K562 (cell line): Measurements from ENCODE around the gene ERGIC1. TPM values are rescaled to one million over a fixed set of nuclear protein-coding genes. Genes with fewer than 3 reads are reported as not detected.

Source experiments
- ATAC-seq: fragments of 200-7000 bp; cut with Tn5 transposase; 3 replicates; pipeline ENCODE4 v1.9.1; 2020; ENCODE audit warnings: moderate library complexity
- BruUV-seq: library from RNA; stranded (reverse); fragments of 400-500 nt; replicated peaks from 2 replicates; lab custom pipeline; 2021; lab: Mats Ljungman, UMichigan
- CTCF ChIA-PET: fragments of 300-600 bp; formaldehyde crosslinking; extraction: SDS; loops from one replicate; lab custom pipeline; 2021; ENCODE audit warnings: low intra/inter-chr PET ratio; lab: Yijun Ruan, JAX
- POLR2A ChIA-PET: fragments of 300-600, 350-650 bp; sonication (Branson Sonifier 250); formaldehyde crosslinking; extraction: SDS; loops from one replicate; lab custom pipeline; 2021; ENCODE audit warnings: antibody characterized with exemption, inconsistent platforms; lab: Yijun Ruan, JAX
- DNase-seq, 4 experiments: peaks; one replicate each; pipeline versions ENCODE4 v3.0.0 to v3.0.0-alpha.2; 2011 to 2018; ENCODE audit warnings: low spot score in 3 of 4, mixed read lengths in 3 of 4; ENCODE audit errors: extremely low read depth in 1 of 4
- FAIRE-seq: peaks from 2 replicates; lab custom pipeline; 2011; peaks lifted over from hg19 to GRCh38; lab: Jason Lieb, UNC
- H2AFZ ChIP-seq: 2 replicates; pipeline ENCODE4 v1.6.0; 2011; ENCODE audit warnings: low read depth, low read length, control low read depth, inconsistent platforms
- H3K27ac ChIP-seq: fragments of 200-600 bp; 3 replicates; pipeline ENCODE4 v1.8.0; 2011; ENCODE audit warnings: low read depth, mild to moderate bottlenecking, control low read depth, inconsistent platforms, low read length, moderate library complexity, mixed read lengths; ENCODE audit errors: extremely low read depth
- H3K27me3 ChIP-seq, 2 experiments: fragments of 300-600 bp in 1 of 2; 2 replicates in 1 of 2; 3 replicates in 1 of 2; pipeline versions ENCODE4 v1.6.0 to v1.8.0; 2011; ENCODE audit warnings: inconsistent platforms in 2 of 2, low read length in 2 of 2, mild to moderate bottlenecking in 1 of 2, mixed read lengths in 1 of 2, moderate library complexity in 1 of 2; ENCODE audit not compliant: control insufficient read depth in 2 of 2, insufficient read depth in 2 of 2
- H3K36me3 ChIP-seq: fragments of 300-600 bp; 3 replicates; pipeline ENCODE4 v1.8.0; 2011; ENCODE audit warnings: mild to moderate bottlenecking, low read length, inconsistent platforms; ENCODE audit not compliant: control insufficient read depth, insufficient read depth
- H3K4me1 ChIP-seq, 2 experiments: fragments of 200-600 bp in 1 of 2; replicated peaks in 1 of 2; 2 replicates in 1 of 2; 3 replicates in 1 of 2; pipeline versions ENCODE4 v1.5.1 to v1.8.0; 2011; ENCODE audit warnings: inconsistent platforms in 2 of 2, low read length in 2 of 2, mild to moderate bottlenecking in 1 of 2, mixed read lengths in 1 of 2, moderate library complexity in 1 of 2; ENCODE audit not compliant: control insufficient read depth in 2 of 2, insufficient read depth in 2 of 2
- H3K4me2 ChIP-seq: 2 replicates; pipeline ENCODE4 v1.6.1; 2011; ENCODE audit warnings: low read length, control low read depth, inconsistent platforms, mixed read lengths; ENCODE audit not compliant: insufficient read depth
- H3K4me3 ChIP-seq: fragments of 200-600 bp; sonication (generic), shearing (Covaris generic); 2 replicates; pipeline ENCODE4 v1.5.1; 2016; ENCODE audit warnings: control low read depth, inconsistent platforms
- H3K79me2 ChIP-seq: fragments of 200-600 bp; 3 replicates; pipeline ENCODE4 v1.8.0; 2011; ENCODE audit warnings: low read length, inconsistent platforms; ENCODE audit not compliant: control insufficient read depth, insufficient read depth
- H3K9ac ChIP-seq, 2 experiments: 2 replicates each; pipeline versions ENCODE4 v1.6.0 to v1.6.1; 2011; ENCODE audit warnings: low read depth in 2 of 2, low read length in 2 of 2, control low read depth in 1 of 2, inconsistent platforms in 1 of 2, mild to moderate bottlenecking in 1 of 2, mixed read lengths in 1 of 2; ENCODE audit not compliant: insufficient read depth in 1 of 2
- H3K9me1 ChIP-seq: one replicate; pipeline ENCODE4 v1.6.0; 2011; ENCODE audit warnings: inconsistent platforms, mild to moderate bottlenecking, low read length, moderate library complexity; ENCODE audit not compliant: control insufficient read depth, insufficient read depth
- H3K9me3 ChIP-seq: replicated peaks from 2 replicates; pipeline ENCODE4 v1.5.1; 2011; ENCODE audit warnings: low read depth, low read length, inconsistent platforms; ENCODE audit not compliant: control insufficient read depth, insufficient read depth
- H4K20me1 ChIP-seq: replicated peaks from 2 replicates; pipeline ENCODE4 v1.6.1; 2011; ENCODE audit warnings: low read length, inconsistent platforms, mixed read lengths; ENCODE audit not compliant: control insufficient read depth, insufficient read depth
- CAMTA2 ChIP-seq: fragments of 250-450 bp; sonication (Bioruptor Pico); conservative IDR thresholded peaks from 2 replicates; pipeline ENCODE4 v1.5.1; 2022
- HNRNPK ChIP-seq: fragments of 200-400 bp; formaldehyde crosslinking; IDR thresholded peaks from one replicate; pipeline ENCODE4 v1.6.1; 2018; ENCODE audit warnings: mild to moderate bottlenecking, low read depth, low read length; ENCODE audit not compliant: poor library complexity, severe bottlenecking
- JUNB ChIP-seq: fragments of 450-650 bp; formaldehyde crosslinking; conservative IDR thresholded peaks from 2 replicates; pipeline ENCODE4 v1.4.0; 2020; ENCODE audit warnings: mild to moderate bottlenecking
- RBBP5 ChIP-seq: fragments of 200-600 bp; sonication (generic); IDR thresholded peaks from 2 replicates; pipeline ENCODE4 v1.6.1; 2012; ENCODE audit warnings: borderline replicate concordance, mild to moderate bottlenecking, low read length, control low read depth, inconsistent platforms; ENCODE audit not compliant: insufficient read depth, poor library complexity, severe bottlenecking
- ZFP30 ChIP-seq: fragments of 250-450 bp; sonication (Bioruptor Pico); IDR thresholded peaks from 2 replicates; pipeline ENCODE4 v1.8.0; 2022; ENCODE audit warnings: moderate library complexity, mild to moderate bottlenecking, inconsistent platforms, borderline replicate concordance
- ZNF175 ChIP-seq: fragments of 200-800 bp; sonication (Bioruptor generic); IDR thresholded peaks from 2 replicates; pipeline ENCODE4 v1.6.1; 2016; ENCODE audit warnings: low read depth, mild to moderate bottlenecking, missing genetic modification characterization, missing compliant biosample characterization
- ZNF184 ChIP-seq: sonication (generic); formaldehyde crosslinking; IDR thresholded peaks from 2 replicates; pipeline ENCODE4 v1.5.0; 2020; ENCODE audit warnings: missing genetic modification reagents
- WGBS: fragments of 100-300 bp; shearing (Covaris generic); methylation state at CpG from one replicate; pipeline ENCODE4 v1.1.6; 2016; ENCODE audit warnings: low coverage, mixed read lengths; ENCODE audit not compliant: insufficient coverage; ENCODE audit errors: missing lambda C conversion rate; 5-methylcytosine and 5-hydroxymethylcytosine counted together
- in situ Hi-C: fragments of 300-500 bp; cut with MboI; formaldehyde crosslinking; loops from 4 replicates; pipeline ENCODE4 v1.15.0; 2018; ENCODE audit warnings: inconsistent platforms, mixed read lengths
- intact Hi-C: fragments of 100-400 bp; cut with micrococcal nuclease; formaldehyde crosslinking; loops from 2 replicates; pipeline ENCODE4 v1.14.2; 2022
- polyA plus RNA-seq, 8 experiments: library from polyadenylated mRNA; depleted of rRNA in 4 of 8; stranded (reverse) in 5 of 8; unstranded in 3 of 8; fragments of >200 nt; fragmentation: Nextera tagmentation in 2 of 8; fragmentation: Illumina TruSeq in 1 of 8; extraction: Ambion mirVana in 2 of 8; extraction: Trizol in 1 of 8; gene quantifications; 2 replicates each; pipeline versions ENCODE4 v1.2.1 to v1.2.3, GENCODE V29; 2011 to 2014; ENCODE audit warnings: inconsistent platforms in 1 of 8, missing spikeins in 1 of 8
- total RNA-seq, 7 experiments: library from RNA; depleted of rRNA in 6 of 7; stranded (reverse); fragments of >200 nt in 6 of 7; fragmentation: Illumina TruSeq in 2 of 7; extraction: Trizol in 2 of 7; gene quantifications; 2 replicates each; pipeline versions ENCODE4 v1.2.1 to v1.2.3, GENCODE V29; 2011 to 2021; ENCODE audit warnings: low replicate concordance in 1 of 7
- TF ChIP-seq, protein P1 (sequence below): fragments of 450-650 bp; formaldehyde crosslinking; IDR thresholded peaks from 2 replicates; pipeline ENCODE4 v1.4.0; 2020; ENCODE audit warnings: mild to moderate bottlenecking, moderate library complexity
- TF ChIP-seq, protein P2 (sequence below), 2 experiments: fragments of 450-650 bp; formaldehyde crosslinking in 1 of 2; IDR thresholded peaks; 2 replicates each; pipeline versions ENCODE4 v1.4.0 to v1.6.1; 2014 to 2020; ENCODE audit warnings: mild to moderate bottlenecking in 2 of 2, borderline replicate concordance in 1 of 2, low read depth in 1 of 2

The ERGIC1 gene
- total and polyA plus RNA-seq, 9 of the 15 experiments (the other 6 are each of a cell fraction or from before 2014, with no cell fraction given), result 5.5 to 68.4 (median 36.4) TPM

DNA sequence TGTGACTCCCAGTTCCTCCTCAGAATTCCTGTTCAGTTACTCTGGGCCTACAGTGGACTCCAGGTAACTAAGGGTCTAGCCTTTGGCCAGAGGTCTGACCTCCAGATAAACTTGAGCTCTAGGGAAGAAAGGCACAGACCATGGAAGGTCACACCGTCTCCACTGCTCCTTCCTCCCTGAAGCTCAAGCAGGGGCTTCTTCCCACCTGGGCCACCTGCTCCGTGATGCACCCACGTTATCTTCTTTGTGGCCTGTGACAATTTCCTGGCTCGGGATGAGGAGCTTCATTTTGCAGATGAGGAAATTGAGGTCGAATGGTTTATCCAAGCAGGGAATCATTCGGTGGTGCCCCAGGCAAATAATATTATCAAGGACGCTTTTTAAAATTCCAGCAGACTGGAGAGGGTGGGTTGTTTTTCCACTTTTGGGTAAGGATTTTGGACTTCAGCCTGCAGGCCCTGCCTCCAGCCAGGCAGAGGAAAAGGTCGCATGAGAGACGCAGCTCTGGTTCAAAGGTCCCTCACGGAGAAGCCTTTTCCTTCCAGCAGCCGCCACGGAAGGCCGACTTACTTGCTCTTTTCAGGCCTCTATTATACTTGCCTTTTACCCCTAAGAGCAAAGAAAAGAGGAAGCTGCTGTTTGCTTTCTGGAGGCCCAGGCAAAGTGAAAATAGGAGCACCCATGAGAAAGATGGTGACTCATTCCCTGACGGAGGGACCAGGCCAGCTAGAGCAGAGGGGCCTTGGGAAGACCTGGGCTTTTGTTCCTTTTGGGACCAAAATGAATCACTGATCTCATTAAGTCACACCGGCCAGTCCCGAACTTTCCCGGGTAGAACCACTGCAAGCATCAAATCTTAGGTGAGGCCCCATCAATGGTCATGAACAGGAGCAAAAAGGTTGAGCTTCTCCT is 40.2 kb upstream of the ERGIC1 start:
- BruUV-seq, result no TSS peak
- Histone ChIP-seq H3K36me3 (no peaks in the 10 kb centered on the region), H4K20me1 (no peaks in the 10 kb centered on the region), H3K9me1 (no peaks in the 10 kb centered on the region), H3K79me2 (no peaks in the 10 kb centered on the region), H3K27me3 (no peaks in the 10 kb centered on the region), H3K4me1 (peaks cover 34 to 39% of the 10 kb centered on the region in 2 experiments), H3K9ac (peak overlapping the region; percentile 13 to 72; a peak in 2 of 4 replicates), H3K9me3 (no peaks in the 10 kb centered on the region), H3K27ac (peak overlapping the region; percentile 44; the same call in 2 of the 3 replicates), H3K4me2 (peak overlapping the region; percentile 43), H2AFZ (peak overlapping the region; percentile 87), H3K4me3 (no peak overlapping the region)
- in situ Hi-C loops, result no loop called here
- ATAC-seq (peak; percentile 3; the same call in 1 of the 3 replicates), FAIRE-seq (no peak), DNase-seq (peak in 2 of 4 experiments; percentile 53 to 67)
- POLR2A ChIA-PET, result interaction anchor here (0.6 to 1.8 kb wide), 5 partner anchors 10 to 1072 kb away, joined by 3 to 13 read pairs (median 5); partner anchors contain the start of gene DUSP1
- WGBS, result 37% methylated on average over 17 of the region's 17 CpGs
- CTCF ChIA-PET, result no interaction called here
- intact Hi-C loops, result no loop called here
- TF ChIP-seq HNRNPK (no peak), JUNB (CRISPR knock-in tag) (peak; percentile 60), ZFP30 (CRISPR knock-in tag) (no peak), CAMTA2 (no peak), ZNF175 (CRISPR knock-in tag) (no peak), ZNF184 (no peak), RBBP5 (peak; percentile 33)
- TF ChIP-seq, protein P1, sequence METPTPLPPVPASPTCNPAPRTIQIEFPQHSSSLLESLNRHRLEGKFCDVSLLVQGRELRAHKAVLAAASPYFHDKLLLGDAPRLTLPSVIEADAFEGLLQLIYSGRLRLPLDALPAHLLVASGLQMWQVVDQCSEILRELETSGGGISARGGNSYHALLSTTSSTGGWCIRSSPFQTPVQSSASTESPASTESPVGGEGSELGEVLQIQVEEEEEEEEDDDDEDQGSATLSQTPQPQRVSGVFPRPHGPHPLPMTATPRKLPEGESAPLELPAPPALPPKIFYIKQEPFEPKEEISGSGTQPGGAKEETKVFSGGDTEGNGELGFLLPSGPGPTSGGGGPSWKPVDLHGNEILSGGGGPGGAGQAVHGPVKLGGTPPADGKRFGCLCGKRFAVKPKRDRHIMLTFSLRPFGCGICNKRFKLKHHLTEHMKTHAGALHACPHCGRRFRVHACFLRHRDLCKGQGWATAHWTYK, result no peak
- TF ChIP-seq, protein P2, sequence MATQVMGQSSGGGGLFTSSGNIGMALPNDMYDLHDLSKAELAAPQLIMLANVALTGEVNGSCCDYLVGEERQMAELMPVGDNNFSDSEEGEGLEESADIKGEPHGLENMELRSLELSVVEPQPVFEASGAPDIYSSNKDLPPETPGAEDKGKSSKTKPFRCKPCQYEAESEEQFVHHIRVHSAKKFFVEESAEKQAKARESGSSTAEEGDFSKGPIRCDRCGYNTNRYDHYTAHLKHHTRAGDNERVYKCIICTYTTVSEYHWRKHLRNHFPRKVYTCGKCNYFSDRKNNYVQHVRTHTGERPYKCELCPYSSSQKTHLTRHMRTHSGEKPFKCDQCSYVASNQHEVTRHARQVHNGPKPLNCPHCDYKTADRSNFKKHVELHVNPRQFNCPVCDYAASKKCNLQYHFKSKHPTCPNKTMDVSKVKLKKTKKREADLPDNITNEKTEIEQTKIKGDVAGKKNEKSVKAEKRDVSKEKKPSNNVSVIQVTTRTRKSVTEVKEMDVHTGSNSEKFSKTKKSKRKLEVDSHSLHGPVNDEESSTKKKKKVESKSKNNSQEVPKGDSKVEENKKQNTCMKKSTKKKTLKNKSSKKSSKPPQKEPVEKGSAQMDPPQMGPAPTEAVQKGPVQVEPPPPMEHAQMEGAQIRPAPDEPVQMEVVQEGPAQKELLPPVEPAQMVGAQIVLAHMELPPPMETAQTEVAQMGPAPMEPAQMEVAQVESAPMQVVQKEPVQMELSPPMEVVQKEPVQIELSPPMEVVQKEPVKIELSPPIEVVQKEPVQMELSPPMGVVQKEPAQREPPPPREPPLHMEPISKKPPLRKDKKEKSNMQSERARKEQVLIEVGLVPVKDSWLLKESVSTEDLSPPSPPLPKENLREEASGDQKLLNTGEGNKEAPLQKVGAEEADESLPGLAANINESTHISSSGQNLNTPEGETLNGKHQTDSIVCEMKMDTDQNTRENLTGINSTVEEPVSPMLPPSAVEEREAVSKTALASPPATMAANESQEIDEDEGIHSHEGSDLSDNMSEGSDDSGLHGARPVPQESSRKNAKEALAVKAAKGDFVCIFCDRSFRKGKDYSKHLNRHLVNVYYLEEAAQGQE (IDR thresholded peaks at IDR 0.05; ENCODE audit: borderline replicate concordance), result peak; percentile 12; the same call in 1 of the 2 replicates
- TF ChIP-seq, protein P2 (CRISPR knock-in tag; IDR thresholded peaks at IDR 0.05; ENCODE audit: low read depth), result no peak
